Neuronal stem cell (in vitro differentiated cells): ENCODE results near the gene SLC6A11.

Experiments used
- DNase-seq: peaks from one replicate; pipeline ENCODE4 v3.0.0-alpha.2; 2013; ENCODE audit warnings: low spot score
- H2AFZ ChIP-seq: one replicate; pipeline ENCODE4 v1.6.1; 2013; ENCODE audit warnings: mild to moderate bottlenecking, low read length, inconsistent platforms
- H2AK5ac ChIP-seq: 2 replicates; pipeline ENCODE4 v1.6.1; 2013; ENCODE audit warnings: low read depth, mild to moderate bottlenecking, inconsistent platforms, low read length, moderate library complexity, mixed read lengths
- H2BK120ac ChIP-seq: 2 replicates; pipeline ENCODE4 v1.6.1; 2013; ENCODE audit warnings: low read depth, mild to moderate bottlenecking, inconsistent platforms, low read length, moderate library complexity, mixed read lengths
- H2BK12ac ChIP-seq: one replicate; pipeline ENCODE4 v1.6.1; 2013; ENCODE audit warnings: low read length, inconsistent platforms
- H2BK15ac ChIP-seq: 2 replicates; pipeline ENCODE4 v1.6.1; 2013; ENCODE audit warnings: mild to moderate bottlenecking, low read length, inconsistent platforms, mixed read lengths
- H2BK5ac ChIP-seq: one replicate; pipeline ENCODE4 v1.6.1; 2013; ENCODE audit warnings: inconsistent platforms, mild to moderate bottlenecking, low read length, moderate library complexity
- H3K14ac ChIP-seq: one replicate; pipeline ENCODE4 v1.6.1; 2013; ENCODE audit warnings: low read length, inconsistent platforms
- H3K18ac ChIP-seq: 2 replicates; pipeline ENCODE4 v1.6.1; 2013; ENCODE audit warnings: low read length, inconsistent platforms
- H3K23ac ChIP-seq: 2 replicates; pipeline ENCODE4 v1.6.1; 2013; ENCODE audit warnings: low read depth, mild to moderate bottlenecking, mixed read lengths, low read length, inconsistent platforms; ENCODE audit not compliant: poor library complexity
- H3K27ac ChIP-seq: replicated peaks from 3 replicates; pipeline ENCODE4 v1.5.1; 2013; ENCODE audit warnings: low read length, inconsistent platforms
- H3K27me3 ChIP-seq, 3 experiments: 2 replicates each; pipeline ENCODE4 v1.6.1; 2013; ENCODE audit warnings: low read length in 3 of 3, mild to moderate bottlenecking in 2 of 3, inconsistent platforms in 1 of 3, low read depth in 1 of 3, mixed read lengths in 1 of 3, moderate library complexity in 1 of 3; ENCODE audit not compliant: control insufficient read depth in 3 of 3, insufficient read depth in 3 of 3
- H3K36me3 ChIP-seq, 2 donors: replicated peaks in 1 of 2; 2 replicates each; pipeline ENCODE4 v1.6.1; 2013; ENCODE audit warnings: low read length in 2 of 2; ENCODE audit not compliant: control insufficient read depth in 2 of 2, insufficient read depth in 2 of 2
- H3K4ac ChIP-seq: 2 replicates; pipeline ENCODE4 v1.6.1; 2013; ENCODE audit warnings: inconsistent platforms, mild to moderate bottlenecking, low read length, moderate library complexity
- H3K4me1 ChIP-seq, 2 donors: 1 replicate in 1 of 2; 2 replicates in 1 of 2; pipeline ENCODE4 v1.6.1; 2013; ENCODE audit warnings: low read length in 2 of 2, low read depth in 1 of 2; ENCODE audit not compliant: control insufficient read depth in 2 of 2, insufficient read depth in 1 of 2
- H3K4me2 ChIP-seq: one replicate; pipeline ENCODE4 v1.6.1; 2013; ENCODE audit warnings: mild to moderate bottlenecking, low read length, inconsistent platforms; ENCODE audit not compliant: insufficient read depth, poor library complexity, severe bottlenecking
- H3K4me3 ChIP-seq, 2 donors: 2 replicates each; pipeline ENCODE4 v1.5.1; 2013; ENCODE audit warnings: low read length in 2 of 2, mild to moderate bottlenecking in 2 of 2, inconsistent platforms in 1 of 2, moderate library complexity in 1 of 2
- H3K79me1 ChIP-seq: one replicate; pipeline ENCODE4 v1.6.1; 2013; ENCODE audit warnings: low read depth, mild to moderate bottlenecking, inconsistent platforms, low read length, moderate library complexity
- H3K9ac ChIP-seq: one replicate; pipeline ENCODE4 v1.6.1; 2013; ENCODE audit warnings: mild to moderate bottlenecking, low read depth, low read length, inconsistent platforms; ENCODE audit not compliant: poor library complexity
- H3K9me3 ChIP-seq, 2 donors: replicated peaks in 1 of 2; 2 replicates each; pipeline versions ENCODE3 to v1.6.1; 2013; ENCODE audit warnings: low read length in 2 of 2, mild to moderate bottlenecking in 2 of 2, inconsistent platforms in 1 of 2, low read depth in 1 of 2, mixed read lengths in 1 of 2, moderate library complexity in 1 of 2; ENCODE audit not compliant: control insufficient read depth in 2 of 2, insufficient read depth in 1 of 2
- H4K8ac ChIP-seq: one replicate; pipeline ENCODE4 v1.6.1; 2013; ENCODE audit warnings: low read depth, mild to moderate bottlenecking, inconsistent platforms, low read length, moderate library complexity
- H4K91ac ChIP-seq: one replicate; pipeline ENCODE4 v1.6.1; 2013; ENCODE audit warnings: low read length, low read depth, mild to moderate bottlenecking, inconsistent platforms; ENCODE audit not compliant: poor library complexity
- WGBS, 2 donors: extraction: QIAGEN DNeasy Blood & Tissue Kit; methylation state at CpG; one replicate each; pipeline ENCODE4 v1.1.7; 2013; ENCODE audit warnings: missing lambda C conversion rate in 2 of 2, mixed read lengths in 1 of 2; ENCODE audit not compliant: insufficient read length in 2 of 2, insufficient replicate concordance in 1 of 2; ENCODE audit errors: extremely low coverage in 2 of 2; 5-methylcytosine and 5-hydroxymethylcytosine counted together

Gene SLC6A11

GRCh38 chr3:10779293-10779805 lies 36.7 kb upstream of the SLC6A11 start:
- no peak overlapping the region for H3K4me3 ChIP-seq
- H3K4ac ChIP-seq = no peak overlapping the region
- no peak overlapping the region for H2BK5ac ChIP-seq
- H4K91ac ChIP-seq = no peak overlapping the region
- H2BK120ac ChIP-seq = no peak overlapping the region
- H2AK5ac ChIP-seq = no peak overlapping the region
- H2AFZ ChIP-seq = no peak overlapping the region
- no peaks in the 10 kb centered on the region for H3K79me1 ChIP-seq
- no peaks in the 10 kb centered on the region for H3K27me3 ChIP-seq
- no peak overlapping the region for H3K18ac ChIP-seq
- DNase-seq = no peak
- no peak overlapping the region for H3K27ac ChIP-seq
- no CpG with 5 or more reads among the region's 8 CpGs for WGBS, 2 donors
- H3K36me3 ChIP-seq = no peaks in the 10 kb centered on the region
- H4K8ac ChIP-seq = no peak overlapping the region
- H3K14ac ChIP-seq = no peak overlapping the region
- H3K9ac ChIP-seq = no peak overlapping the region
- H3K4me2 ChIP-seq = no peak overlapping the region
- no peaks in the 10 kb centered on the region for H3K4me1 ChIP-seq
- no peak overlapping the region for H2BK15ac ChIP-seq
- H3K9me3 ChIP-seq = no peaks in the 10 kb centered on the region
- no peak overlapping the region for H2BK12ac ChIP-seq
- no peak overlapping the region for H3K23ac ChIP-seq

GRCh38 chr3:10780243-10780642 lies 35.8 kb upstream of the SLC6A11 start:
- no peak overlapping the region for H3K4ac ChIP-seq
- no peak overlapping the region for H2AK5ac ChIP-seq
- no peak overlapping the region for H3K27ac ChIP-seq
- no peak for DNase-seq
- no peaks in the 10 kb centered on the region for H3K9me3 ChIP-seq
- H3K23ac ChIP-seq = no peak overlapping the region
- no peak overlapping the region for H4K8ac ChIP-seq
- H3K4me1 ChIP-seq = no peaks in the 10 kb centered on the region
- H2BK12ac ChIP-seq = no peak overlapping the region
- H3K27me3 ChIP-seq = no peaks in the 10 kb centered on the region
- no peak overlapping the region for H3K9ac ChIP-seq
- no CpG with 5 or more reads among the region's 5 CpGs for WGBS, 2 donors
- H2BK5ac ChIP-seq = no peak overlapping the region
- no peaks in the 10 kb centered on the region for H3K79me1 ChIP-seq
- no peak overlapping the region for H2AFZ ChIP-seq
- H3K18ac ChIP-seq = no peak overlapping the region
- no peak overlapping the region for H3K4me2 ChIP-seq
- no peak overlapping the region for H2BK15ac ChIP-seq
- no peak overlapping the region for H4K91ac ChIP-seq
- no peak overlapping the region for H3K14ac ChIP-seq
- H3K36me3 ChIP-seq = no peaks in the 10 kb centered on the region
- no peak overlapping the region for H3K4me3 ChIP-seq
- no peak overlapping the region for H2BK120ac ChIP-seq

- Histone ChIP-seq H3K23ac (no peak overlapping the region), H3K18ac (no peak overlapping the region), H3K4me3 (no peak overlapping the region), H2BK5ac (no peak overlapping the region), H2AK5ac (no peak overlapping the region), H2BK120ac (no peak overlapping the region), H4K8ac (no peak overlapping the region), H3K27ac (no peak overlapping the region), H2AFZ (no peak overlapping the region), H4K91ac (no peak overlapping the region), H3K9ac (no peak overlapping the region), H3K4me2 (no peak overlapping the region), H3K27me3 (no peaks in the 10 kb centered on the region), H3K36me3 (no peaks in the 10 kb centered on the region), H3K4me1 (no peaks in the 10 kb centered on the region), H3K79me1 (no peaks in the 10 kb centered on the region), H2BK12ac (no peak overlapping the region), H3K4ac (no peak overlapping the region), H3K9me3 (no peaks in the 10 kb centered on the region), H3K14ac (no peak overlapping the region), H2BK15ac (no peak overlapping the region)
- no peak for DNase-seq
- no CpG with 5 or more reads among the region's 7 CpGs for WGBS, 2 donors
Measured at GRCh38 chr3:10780922-10781321, 35.1 kb upstream of the SLC6A11 start.

GRCh38 chr3:10781981-10782380 lies 34.0 kb upstream of the SLC6A11 start:
- H3K9me3 ChIP-seq = no peaks in the 10 kb centered on the region
- H3K14ac ChIP-seq = no peak overlapping the region
- no peak overlapping the region for H3K27ac ChIP-seq
- no peak overlapping the region for H2BK5ac ChIP-seq
- H2BK12ac ChIP-seq = no peak overlapping the region
- no peak for DNase-seq
- H4K8ac ChIP-seq = no peak overlapping the region
- no peak overlapping the region for H3K18ac ChIP-seq
- H2AK5ac ChIP-seq = no peak overlapping the region
- H3K79me1 ChIP-seq = no peaks in the 10 kb centered on the region
- WGBS, 2 donors = no CpG with 5 or more reads among the region's 2 CpGs
- H3K4me1 ChIP-seq = no peaks in the 10 kb centered on the region
- H4K91ac ChIP-seq = no peak overlapping the region
- no peak overlapping the region for H2AFZ ChIP-seq
- no peaks in the 10 kb centered on the region for H3K27me3 ChIP-seq
- H3K4me2 ChIP-seq = no peak overlapping the region
- no peak overlapping the region for H3K9ac ChIP-seq
- no peak overlapping the region for H3K23ac ChIP-seq
- no peak overlapping the region for H3K4ac ChIP-seq
- no peaks in the 10 kb centered on the region for H3K36me3 ChIP-seq
- no peak overlapping the region for H2BK120ac ChIP-seq
- H3K4me3 ChIP-seq = no peak overlapping the region
- H2BK15ac ChIP-seq = no peak overlapping the region
